HuH-7 (cell line): Measurements from ENCODE around the gene DKK2.

Source experiments
- DNase-seq: peaks from one replicate; pipeline ENCODE4 v3.0.0; 2011; ENCODE audit warnings: low spot score

Gene DKK2

GRCh38 chr4:107035819-107036583, at the start of gene DKK2:
Gene DKK2, minus strand, starts transcription at chr4:107036313. Its CDS starts 722 bp downstream, at chr4:107035591.
- no peak for DNase-seq

- DNase-seq: no peak
These were observed 41.1 kb upstream of the DKK2 start for GRCh38 chr4:107077192-107077591.

- DNase-seq: no peak
These were observed 37.0 kb upstream of the DKK2 start for GRCh38 chr4:107072836-107073736.

DNA sequence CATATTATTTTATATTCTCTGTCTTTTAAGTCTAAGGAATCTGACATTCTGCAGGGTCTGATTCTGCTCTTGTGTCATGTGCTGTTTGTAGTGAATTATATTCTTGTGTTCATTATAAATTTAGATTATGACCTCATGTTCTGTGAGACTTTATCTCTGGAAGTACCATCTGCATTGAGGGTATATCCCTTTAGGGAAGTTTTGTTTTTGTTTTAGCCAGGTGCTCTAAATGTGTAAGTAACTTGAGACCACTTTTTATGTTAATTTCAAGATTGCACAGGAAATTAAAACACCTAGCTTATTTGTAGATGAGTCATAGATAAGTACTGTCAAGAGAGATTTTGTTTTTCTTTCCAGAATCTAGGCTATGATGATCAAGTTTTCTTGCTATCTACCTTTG, 35.0 kb upstream of the DKK2 start:
- no peak for DNase-seq

- DNase-seq: no peak
These were observed 32.9 kb upstream of the DKK2 start for GRCh38 chr4:107069049-107069448.

DNA sequence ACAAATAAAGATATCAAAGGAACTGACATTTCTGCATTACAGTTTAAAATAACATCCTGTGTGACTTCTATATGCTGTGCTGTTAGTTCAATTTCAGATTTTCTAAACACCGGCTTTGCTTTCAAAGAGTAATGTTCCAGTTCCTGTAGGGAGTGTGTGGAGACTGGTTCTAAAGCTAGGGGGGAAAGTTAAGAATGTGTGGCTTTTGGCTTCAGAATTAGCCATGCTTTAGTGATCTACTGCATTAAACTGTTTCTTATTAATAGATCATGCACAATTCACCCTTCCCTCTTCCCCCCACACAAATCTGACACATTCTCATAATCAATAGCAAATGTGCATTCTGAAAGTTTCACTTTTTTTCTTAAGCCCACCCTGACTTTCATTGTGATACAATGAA, 32.0 kb upstream of the DKK2 start:
- DNase-seq: no peak

DNA sequence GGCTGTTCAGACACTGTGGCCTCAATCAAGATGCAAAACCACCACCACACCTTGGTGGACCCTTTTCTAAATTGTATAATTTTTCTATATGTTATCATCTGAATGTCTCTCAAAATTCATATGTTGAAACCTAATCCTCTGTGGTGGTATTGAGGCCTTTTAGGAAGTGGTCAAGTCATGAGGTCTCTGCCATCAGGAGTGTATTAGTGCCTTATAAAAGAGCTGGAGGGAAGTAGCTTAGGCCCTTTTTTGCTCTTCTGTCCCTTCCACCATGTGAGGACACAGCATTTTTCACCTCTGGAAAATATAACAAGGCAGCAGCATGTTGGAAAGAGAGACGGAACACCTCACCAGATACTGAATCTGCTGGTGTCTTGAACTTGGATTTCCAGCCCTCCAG, 30.5 kb upstream of the DKK2 start:
- no peak for DNase-seq

GRCh38 chr4:107065201-107065600, 29.1 kb upstream of the DKK2 start:
- DNase-seq: no peak

GRCh38 chr4:107060388-107060787, 24.3 kb upstream of the DKK2 start:
- DNase-seq: no peak

DNA sequence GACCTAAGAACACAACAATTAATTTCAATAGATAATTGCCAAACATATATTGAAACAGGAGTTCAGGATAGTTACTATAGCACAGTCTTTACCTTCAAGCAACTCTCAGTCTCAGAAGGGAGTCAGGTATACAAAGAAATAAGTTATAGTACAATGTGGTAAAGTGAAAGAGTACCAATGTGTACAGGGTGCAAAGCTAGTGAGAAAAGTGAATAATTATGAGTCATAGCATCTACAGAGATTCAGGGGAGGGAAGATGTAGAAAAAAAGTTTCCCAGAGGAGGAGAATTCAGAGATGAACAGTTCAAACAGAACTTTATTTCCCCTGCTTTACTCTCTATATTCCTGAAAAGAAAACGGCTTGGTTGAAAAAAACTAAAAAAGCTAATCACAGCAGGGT, 22.7 kb upstream of the DKK2 start:
- DNase-seq: no peak

GRCh38 chr4:107050525-107051135, 14.5 kb upstream of the DKK2 start:
- DNase-seq: no peak

- DNase-seq: no peak
These were observed 10.1 kb upstream of the DKK2 start for GRCh38 chr4:107046261-107046660.

- no peak for DNase-seq
These were observed 8.1 kb upstream of the DKK2 start for GRCh38 chr4:107044170-107044569.

DNA sequence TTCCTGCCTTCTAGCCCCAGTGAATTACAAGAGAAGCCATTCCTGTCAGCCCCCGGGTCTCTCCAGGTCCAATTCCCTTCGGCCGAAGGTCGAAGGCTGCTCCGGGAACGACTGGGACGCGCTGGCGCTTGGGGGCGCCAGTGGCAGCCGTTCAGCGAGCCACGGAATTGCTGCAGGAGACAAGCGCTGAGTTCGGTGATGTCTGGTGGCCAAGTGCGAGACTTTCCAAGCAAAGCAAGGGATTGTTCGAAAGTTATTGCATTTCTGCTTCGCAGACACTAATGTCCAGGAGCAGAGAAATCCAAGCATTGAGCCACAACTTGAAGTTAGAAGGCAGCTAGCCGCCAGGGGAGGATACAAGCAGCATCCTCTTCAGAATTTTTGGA, 1.1 kb upstream of the DKK2 start:
- DNase-seq: no peak

DNA sequence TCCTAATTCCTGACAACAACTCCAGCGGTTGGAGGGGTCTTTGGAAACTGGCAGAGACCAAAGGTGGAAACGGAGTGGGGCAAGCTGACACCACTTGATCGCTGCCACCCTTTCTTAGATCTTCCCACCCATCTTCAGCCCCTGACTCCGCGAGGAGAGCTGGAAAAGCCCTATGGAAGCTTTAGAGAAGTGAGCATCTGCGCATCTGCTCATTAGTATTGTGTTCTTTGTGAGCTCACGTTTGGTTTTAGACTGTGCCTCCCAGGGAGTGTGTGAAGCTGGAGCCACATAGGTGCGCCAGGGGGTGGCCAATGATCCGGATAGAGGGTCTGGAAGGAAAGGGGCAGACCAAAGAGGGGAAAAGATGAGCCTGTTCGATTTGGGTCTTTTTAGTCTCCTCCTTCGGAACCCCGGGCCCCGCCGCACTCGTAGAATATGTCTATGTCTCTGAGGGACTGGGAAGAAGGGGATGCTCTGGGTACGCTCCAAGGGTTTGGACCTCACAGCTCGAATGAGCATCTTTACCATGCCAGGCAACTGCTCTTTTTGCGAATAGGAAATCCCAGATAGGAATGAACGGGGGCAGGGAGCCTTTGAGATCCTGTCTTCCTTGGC, 578 bp upstream of the DKK2 start:
- no peak for DNase-seq

DNA sequence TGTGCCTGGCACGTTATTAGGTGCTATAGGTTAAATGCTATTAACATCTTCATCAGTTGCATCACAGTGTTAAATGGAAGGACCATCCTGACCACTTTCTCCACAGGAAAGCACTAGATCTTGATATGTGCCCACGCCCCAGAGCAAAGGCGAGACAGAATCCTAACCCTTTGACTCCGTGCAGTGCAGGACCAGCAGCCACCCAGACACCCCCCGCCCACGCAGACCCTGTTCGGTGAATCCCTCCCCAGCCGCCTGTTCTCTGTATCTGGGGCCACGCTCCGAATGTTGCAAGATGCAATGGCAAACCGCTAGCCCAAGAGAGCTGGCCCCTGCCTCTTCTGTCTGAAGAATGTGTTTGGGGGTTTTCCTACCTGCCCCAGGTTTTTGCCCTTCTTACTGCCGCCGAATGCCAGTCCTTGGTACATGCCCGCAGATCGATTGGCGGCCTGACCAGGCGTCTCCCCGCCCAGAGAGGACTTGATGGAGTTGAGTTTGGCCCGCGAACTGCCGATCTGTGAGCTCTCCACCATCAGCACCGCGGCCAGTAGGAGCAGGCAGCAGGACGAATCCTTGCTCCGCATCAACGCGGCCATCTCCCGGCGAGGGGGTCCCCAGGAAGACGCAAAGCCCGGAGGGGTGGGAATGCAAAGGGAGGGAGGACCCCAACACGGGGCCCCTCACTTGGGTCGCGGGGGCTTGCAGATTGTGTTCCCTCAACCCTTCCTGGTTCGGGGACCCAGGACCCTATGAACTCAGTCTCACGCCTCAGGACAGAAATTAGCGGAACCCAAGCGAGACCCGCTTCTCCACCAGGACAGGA, 906 bp downstream of the DKK2 start:
- DNase-seq: no peak

- no peak for DNase-seq
These were observed 1.8 kb downstream of the DKK2 start for GRCh38 chr4:107034091-107034995.

- no peak for DNase-seq
These were observed 8.7 kb downstream of the DKK2 start for GRCh38 chr4:107027379-107027778.

DNA sequence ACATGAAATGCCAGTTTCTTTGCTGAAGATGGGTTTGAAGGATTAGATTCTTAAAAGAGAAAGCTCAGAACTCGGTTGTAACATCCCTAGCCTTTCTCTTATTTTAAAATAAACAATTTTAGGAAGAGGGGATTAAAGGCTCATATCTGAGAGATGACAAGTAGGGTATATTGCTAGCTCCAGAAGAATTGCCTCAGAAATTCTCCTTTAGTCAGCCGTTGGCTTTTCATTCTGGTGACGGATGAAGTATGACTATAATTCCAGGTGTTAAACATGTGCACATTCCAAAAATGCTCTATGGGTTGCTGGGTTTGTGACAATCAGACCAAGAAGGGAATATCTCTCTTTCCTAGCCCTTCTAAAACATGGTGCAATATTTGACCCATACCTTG, 17.8 kb downstream of the DKK2 start:
- DNase-seq: no peak
